Measurements from ENCODE around the gene SLC9A4.

- TF ChIP-seq, protein P1, sequence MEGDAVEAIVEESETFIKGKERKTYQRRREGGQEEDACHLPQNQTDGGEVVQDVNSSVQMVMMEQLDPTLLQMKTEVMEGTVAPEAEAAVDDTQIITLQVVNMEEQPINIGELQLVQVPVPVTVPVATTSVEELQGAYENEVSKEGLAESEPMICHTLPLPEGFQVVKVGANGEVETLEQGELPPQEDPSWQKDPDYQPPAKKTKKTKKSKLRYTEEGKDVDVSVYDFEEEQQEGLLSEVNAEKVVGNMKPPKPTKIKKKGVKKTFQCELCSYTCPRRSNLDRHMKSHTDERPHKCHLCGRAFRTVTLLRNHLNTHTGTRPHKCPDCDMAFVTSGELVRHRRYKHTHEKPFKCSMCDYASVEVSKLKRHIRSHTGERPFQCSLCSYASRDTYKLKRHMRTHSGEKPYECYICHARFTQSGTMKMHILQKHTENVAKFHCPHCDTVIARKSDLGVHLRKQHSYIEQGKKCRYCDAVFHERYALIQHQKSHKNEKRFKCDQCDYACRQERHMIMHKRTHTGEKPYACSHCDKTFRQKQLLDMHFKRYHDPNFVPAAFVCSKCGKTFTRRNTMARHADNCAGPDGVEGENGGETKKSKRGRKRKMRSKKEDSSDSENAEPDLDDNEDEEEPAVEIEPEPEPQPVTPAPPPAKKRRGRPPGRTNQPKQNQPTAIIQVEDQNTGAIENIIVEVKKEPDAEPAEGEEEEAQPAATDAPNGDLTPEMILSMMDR (IDR thresholded peaks at IDR 0.05; ENCODE audit: extremely low read depth in 1 of 2, insufficient read depth in 1 of 2, low read depth in 1 of 2, low read length in 2 of 2) = no peak
- TF ChIP-seq POLR2A (IDR thresholded peaks at IDR 0.05; ENCODE audit: low read depth, low read length) (no peak), POLR2AphosphoS5 (IDR thresholded peaks at IDR 0.05; ENCODE audit: insufficient read depth, low read depth, low read length) (no peak), EZH2 (IDR thresholded peaks at IDR 0.05; ENCODE audit: borderline replicate concordance, low read depth, low read length, severe bottlenecking) (no peak)
Observed at GRCh38 chr2:102515851-102516250, 42.8 kb downstream of the SLC9A4 start.

All from endothelial cell of umbilical vein (primary cell).